ENCODE data around the gene LYPD6B. TPM values are rescaled to one million over a fixed set of nuclear protein-coding genes. Genes with fewer than 3 reads are reported as not detected.

LYPD6B gene
- polyA plus RNA-seq, 3 donors from 2014 or later, result not detected

- DNase-seq, result no peak
- no peaks in the 10 kb centered on the region for H3K4me1 Mint-ChIP-seq
- peaks cover 2 to 8% (median 3%) of the 10 kb centered on the region in 3 donors for H3K27me3 Mint-ChIP-seq (ENCODE audit: low read depth in 3 of 3)
- no peak overlapping the region for H3K4me3 Mint-ChIP-seq
- peaks cover 0 to 6% (median 0%) of the 10 kb centered on the region in 6 donors for H3K9me3 Mint-ChIP-seq
- no peak overlapping the region for H3K27ac Mint-ChIP-seq
- H3K36me3 Mint-ChIP-seq, result no peaks in the 10 kb centered on the region
Observed at GRCh38 chr2:149164296-149164695, 125.8 kb downstream of the LYPD6B start.

GRCh38 chr2:149164827-149165226, 126.3 kb downstream of the LYPD6B start:
- DNase-seq, result no peak
- no peak overlapping the region for H3K4me3 Mint-ChIP-seq
- peaks cover 0 to 6% (median 0%) of the 10 kb centered on the region in 6 donors for H3K9me3 Mint-ChIP-seq
- H3K27ac Mint-ChIP-seq, result no peak overlapping the region
- H3K4me1 Mint-ChIP-seq, result no peaks in the 10 kb centered on the region
- H3K36me3 Mint-ChIP-seq, result no peaks in the 10 kb centered on the region
- H3K27me3 Mint-ChIP-seq (ENCODE audit: low read depth in 3 of 3), result peaks cover 2 to 3% (median 3%) of the 10 kb centered on the region in 3 donors

- Mint-ChIP-seq H3K36me3 (no peaks in the 10 kb centered on the region), H3K27ac (no peak overlapping the region), H3K4me1 (no peaks in the 10 kb centered on the region), H3K4me3 (no peak overlapping the region), H3K9me3 (peaks cover 0 to 8% (median 2%) of the 10 kb centered on the region in 6 donors), H3K27me3 (ENCODE audit: low read depth in 3 of 3) (peaks cover 0 to 3% (median 2%) of the 10 kb centered on the region in 3 donors)
- DNase-seq, result no peak
Observed at GRCh38 chr2:149167001-149167780, 128.7 kb downstream of the LYPD6B start.

- Mint-ChIP-seq H3K4me3 (no peak overlapping the region), H3K36me3 (no peaks in the 10 kb centered on the region), H3K27me3 (ENCODE audit: low read depth in 3 of 3) (peaks cover 0 to 2% (median 2%) of the 10 kb centered on the region in 3 donors), H3K27ac (no peak overlapping the region), H3K9me3 (peaks cover 0 to 8% (median 2%) of the 10 kb centered on the region in 6 donors), H3K4me1 (no peaks in the 10 kb centered on the region)
- no peak for DNase-seq
Observed at GRCh38 chr2:149167941-149168340, 129.4 kb downstream of the LYPD6B start.

GRCh38 chr2:149169656-149170055, 131.2 kb downstream of the LYPD6B start:
- no peak overlapping the region for H3K27ac Mint-ChIP-seq
- no peaks in the 10 kb centered on the region for H3K4me1 Mint-ChIP-seq
- H3K36me3 Mint-ChIP-seq, result no peaks in the 10 kb centered on the region
- H3K4me3 Mint-ChIP-seq, result no peak overlapping the region
- H3K27me3 Mint-ChIP-seq (ENCODE audit: low read depth in 3 of 3), result peaks cover 0 to 2% (median 0%) of the 10 kb centered on the region in 3 donors
- no peak for DNase-seq
- peaks cover 0 to 5% (median 2%) of the 10 kb centered on the region in 6 donors for H3K9me3 Mint-ChIP-seq

- Mint-ChIP-seq H3K4me1 (no peaks in the 10 kb centered on the region), H3K4me3 (no peak overlapping the region), H3K27me3 (ENCODE audit: low read depth in 3 of 3) (peaks cover 0 to 2% (median 0%) of the 10 kb centered on the region in 3 donors), H3K9me3 (peaks cover 0 to 5% (median 2%) of the 10 kb centered on the region in 6 donors), H3K36me3 (no peaks in the 10 kb centered on the region), H3K27ac (no peak overlapping the region)
- no peak for DNase-seq
Observed at GRCh38 chr2:149170156-149170555, 131.7 kb downstream of the LYPD6B start.

- Mint-ChIP-seq H3K9me3 (peaks cover 0 to 5% (median 2%) of the 10 kb centered on the region in 6 donors), H3K36me3 (no peaks in the 10 kb centered on the region), H3K27ac (no peak overlapping the region), H3K27me3 (ENCODE audit: low read depth in 3 of 3) (peaks cover 0 to 2% (median 0%) of the 10 kb centered on the region in 3 donors), H3K4me1 (no peaks in the 10 kb centered on the region), H3K4me3 (no peak overlapping the region)
- no peak for DNase-seq
Observed at GRCh38 chr2:149170911-149171310, 132.4 kb downstream of the LYPD6B start.

GRCh38 chr2:149173220-149173619, 134.7 kb downstream of the LYPD6B start:
- no peak overlapping the region for H3K4me3 Mint-ChIP-seq
- no peak for DNase-seq
- H3K9me3 Mint-ChIP-seq, result peaks cover 0 to 9% (median 2%) of the 10 kb centered on the region in 6 donors
- H3K36me3 Mint-ChIP-seq, result no peaks in the 10 kb centered on the region
- no peak overlapping the region for H3K27ac Mint-ChIP-seq
- no peaks in the 10 kb centered on the region for H3K4me1 Mint-ChIP-seq
- no peaks in the 10 kb centered on the region for H3K27me3 Mint-ChIP-seq (ENCODE audit: low read depth in 3 of 3)

- H3K27me3 Mint-ChIP-seq (ENCODE audit: low read depth in 3 of 3), result peaks cover 0 to 2% (median 0%) of the 10 kb centered on the region in 3 donors
- no peaks in the 10 kb centered on the region for H3K4me1 Mint-ChIP-seq
- no peaks in the 10 kb centered on the region for H3K36me3 Mint-ChIP-seq
- no peak for DNase-seq
- H3K4me3 Mint-ChIP-seq, result no peak overlapping the region
- H3K9me3 Mint-ChIP-seq, result peaks cover 0 to 9% (median 2%) of the 10 kb centered on the region in 6 donors
- H3K27ac Mint-ChIP-seq, result no peak overlapping the region
Observed at GRCh38 chr2:149175956-149176355, 137.5 kb downstream of the LYPD6B start.

- H3K27me3 Mint-ChIP-seq (ENCODE audit: low read depth in 3 of 3), result peaks cover 0 to 2% (median 2%) of the 10 kb centered on the region in 3 donors
- peaks cover 0 to 15% (median 0%) of the 10 kb centered on the region in 6 donors for H3K9me3 Mint-ChIP-seq
- H3K4me1 Mint-ChIP-seq, result no peaks in the 10 kb centered on the region
- no peak for DNase-seq
- no peak overlapping the region for H3K4me3 Mint-ChIP-seq
- H3K36me3 Mint-ChIP-seq, result no peaks in the 10 kb centered on the region
- H3K27ac Mint-ChIP-seq, result no peak overlapping the region
Observed at GRCh38 chr2:149178612-149179011, 140.1 kb downstream of the LYPD6B start.

- H3K4me1 Mint-ChIP-seq, result no peaks in the 10 kb centered on the region
- H3K36me3 Mint-ChIP-seq, result no peaks in the 10 kb centered on the region
- H3K27ac Mint-ChIP-seq, result no peak overlapping the region
- peaks cover 0 to 2% (median 2%) of the 10 kb centered on the region in 3 donors for H3K27me3 Mint-ChIP-seq (ENCODE audit: low read depth in 3 of 3)
- no peak for DNase-seq
- no peak overlapping the region for H3K4me3 Mint-ChIP-seq
- peaks cover 0 to 17% (median 0%) of the 10 kb centered on the region in 6 donors for H3K9me3 Mint-ChIP-seq
Observed at GRCh38 chr2:149180226-149180875, 141.9 kb downstream of the LYPD6B start.

GRCh38 chr2:149183187-149183586, 144.7 kb downstream of the LYPD6B start:
- Mint-ChIP-seq H3K4me1 (no peaks in the 10 kb centered on the region), H3K27ac (no peak overlapping the region), H3K36me3 (no peaks in the 10 kb centered on the region), H3K4me3 (no peak overlapping the region), H3K9me3 (peaks cover 0 to 16% (median under 1%) of the 10 kb centered on the region in 6 donors), H3K27me3 (ENCODE audit: low read depth in 3 of 3) (peaks cover 0 to 2% (median 2%) of the 10 kb centered on the region in 3 donors)
- DNase-seq, result no peak

GRCh38 chr2:149184991-149185390, 146.5 kb downstream of the LYPD6B start:
- Mint-ChIP-seq H3K4me1 (no peaks in the 10 kb centered on the region), H3K27me3 (ENCODE audit: low read depth in 3 of 3) (peaks cover 0 to 2% (median 2%) of the 10 kb centered on the region in 3 donors), H3K4me3 (no peak overlapping the region), H3K36me3 (no peaks in the 10 kb centered on the region), H3K9me3 (peaks cover 0 to 16% (median under 1%) of the 10 kb centered on the region in 6 donors), H3K27ac (no peak overlapping the region)
- DNase-seq, result no peak

- H3K36me3 Mint-ChIP-seq, result no peaks in the 10 kb centered on the region
- no peak overlapping the region for H3K27ac Mint-ChIP-seq
Observed at GRCh38 chr2:149185942-149186490, 147.5 kb downstream of the LYPD6B start.

More at GRCh38 chr2:149185942-149186490, 147.5 kb downstream of the LYPD6B start:
- H3K27me3 Mint-ChIP-seq (ENCODE audit: low read depth in 3 of 3), result peaks cover 0 to 2% (median 0%) of the 10 kb centered on the region in 3 donors
- no peak overlapping the region for H3K4me3 Mint-ChIP-seq
- H3K9me3 Mint-ChIP-seq, result peaks cover 0 to 12% (median 2%) of the 10 kb centered on the region in 6 donors
- DNase-seq, result no peak
- H3K4me1 Mint-ChIP-seq, result no peaks in the 10 kb centered on the region
